ENCODE results near the gene CDHR4. TPM values are rescaled to one million over a fixed set of nuclear protein-coding genes. Genes with fewer than 3 reads are reported as not detected.

The CDHR4 gene
- total RNA-seq, 1 experiment from 2014 or later, result not detected

DNA sequence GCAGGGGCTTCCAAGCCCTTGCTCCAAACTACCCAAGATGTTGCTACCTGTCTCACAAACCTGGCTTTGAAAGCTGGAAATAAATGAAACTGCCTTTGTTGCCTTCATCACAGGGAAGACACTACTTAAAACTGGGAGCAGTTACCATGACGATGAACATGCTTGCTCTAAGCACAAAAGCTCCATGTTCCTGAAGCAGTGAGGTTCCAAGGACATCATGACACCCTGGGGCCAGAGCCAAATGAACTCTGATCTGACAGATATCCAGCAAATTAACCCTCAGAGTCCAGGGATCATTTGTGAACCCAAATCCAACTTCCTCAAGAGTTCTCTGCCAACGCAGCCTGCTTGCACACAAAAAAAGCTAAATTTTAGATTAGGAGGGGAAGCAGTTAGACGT is 46.0 kb upstream of the CDHR4 start:
- peaks cover 33 to 64% (median 57%) of the 10 kb centered on the region in 3 experiments; a peak in 6 of 7 replicates for H3K36me3 Mint-ChIP-seq (ENCODE audit: insufficient read depth in 1 of 3, low read depth in 3 of 3)
- Histone ChIP-seq H3K27ac (ENCODE audit: insufficient read length, low read depth, low read length) (no peak overlapping the region), H3K14ac (ENCODE audit: insufficient read depth, low read length) (no peak overlapping the region), H4K5ac (ENCODE audit: insufficient read length, low read depth, low read length) (no peak overlapping the region), H3K9ac (ENCODE audit: extremely low read depth, insufficient read length, low read length) (no peak overlapping the region), H3K4ac (ENCODE audit: low read depth, low read length) (no peak overlapping the region), H3K9me3 (ENCODE audit: control insufficient read depth, low read depth, low read length) (no peaks in the 10 kb centered on the region), H4K91ac (ENCODE audit: insufficient read length, low read depth, low read length) (no peak overlapping the region), H3K23ac (ENCODE audit: insufficient read length, low read depth, low read length) (no peak overlapping the region), H3K56ac (ENCODE audit: insufficient read length, low read depth, low read length) (no peak overlapping the region), H2BK20ac (ENCODE audit: low read depth, low read length, poor library complexity, severe bottlenecking) (no peak overlapping the region), H3K23me2 (ENCODE audit: insufficient read length, low read depth, low read length, poor library complexity, severe bottlenecking) (no peaks in the 10 kb centered on the region), H2BK15ac (ENCODE audit: low read depth, low read length) (no peak overlapping the region), H2BK5ac (ENCODE audit: insufficient read length, low read length) (no peak overlapping the region), H3K18ac (ENCODE audit: insufficient read length, low read depth, low read length) (no peak overlapping the region), H2BK120ac (ENCODE audit: low read depth, low read length, poor library complexity, severe bottlenecking) (no peak overlapping the region), H3K4me2 (ENCODE audit: insufficient read depth, insufficient read length, low read length) (no peak overlapping the region), H3K4me1 (ENCODE audit: insufficient read depth, low read length) (no peaks in the 10 kb centered on the region), H3T11ph (ENCODE audit: low read length) (no peak overlapping the region), H3K79me2 (ENCODE audit: insufficient read depth, low read length) (no peaks in the 10 kb centered on the region; the same call in 1 of the 2 replicates), H3K79me1 (ENCODE audit: insufficient read depth, low read depth, low read length, poor library complexity, severe bottlenecking) (no peaks in the 10 kb centered on the region), H3K27me3 (ENCODE audit: insufficient read depth, low read length) (no peaks in the 10 kb centered on the region), H4K20me1 (ENCODE audit: control insufficient read depth, insufficient read depth, insufficient read length) (no peaks in the 10 kb centered on the region), H2BK12ac (ENCODE audit: insufficient read length, low read depth, low read length) (no peak overlapping the region), H2AFZ (ENCODE audit: low read length) (no peak overlapping the region), H4K8ac (replicated peaks; ENCODE audit: insufficient read length, low read depth, low read length) (no peak overlapping the region), H2AK5ac (ENCODE audit: insufficient read length, low read length) (no peak overlapping the region)
- TF ChIP-seq, protein P1, sequence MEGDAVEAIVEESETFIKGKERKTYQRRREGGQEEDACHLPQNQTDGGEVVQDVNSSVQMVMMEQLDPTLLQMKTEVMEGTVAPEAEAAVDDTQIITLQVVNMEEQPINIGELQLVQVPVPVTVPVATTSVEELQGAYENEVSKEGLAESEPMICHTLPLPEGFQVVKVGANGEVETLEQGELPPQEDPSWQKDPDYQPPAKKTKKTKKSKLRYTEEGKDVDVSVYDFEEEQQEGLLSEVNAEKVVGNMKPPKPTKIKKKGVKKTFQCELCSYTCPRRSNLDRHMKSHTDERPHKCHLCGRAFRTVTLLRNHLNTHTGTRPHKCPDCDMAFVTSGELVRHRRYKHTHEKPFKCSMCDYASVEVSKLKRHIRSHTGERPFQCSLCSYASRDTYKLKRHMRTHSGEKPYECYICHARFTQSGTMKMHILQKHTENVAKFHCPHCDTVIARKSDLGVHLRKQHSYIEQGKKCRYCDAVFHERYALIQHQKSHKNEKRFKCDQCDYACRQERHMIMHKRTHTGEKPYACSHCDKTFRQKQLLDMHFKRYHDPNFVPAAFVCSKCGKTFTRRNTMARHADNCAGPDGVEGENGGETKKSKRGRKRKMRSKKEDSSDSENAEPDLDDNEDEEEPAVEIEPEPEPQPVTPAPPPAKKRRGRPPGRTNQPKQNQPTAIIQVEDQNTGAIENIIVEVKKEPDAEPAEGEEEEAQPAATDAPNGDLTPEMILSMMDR (conservative IDR thresholded peaks at IDR 0.05), result no peak
- H3K4me1 Mint-ChIP-seq, result peaks cover 13 to 17% of the 10 kb centered on the region in 2 experiments
- no peak overlapping the region for H3K4me3 Mint-ChIP-seq
- H3K9me3 Mint-ChIP-seq, result no peaks in the 10 kb centered on the region
- no peak for DNase-seq
- H3K27ac Mint-ChIP-seq, result no peak overlapping the region; a peak in 1 of 7 replicates
- H3K27me3 Mint-ChIP-seq (ENCODE audit: low read depth), result no peaks in the 10 kb centered on the region
- no CpG with 5 or more reads among the region's 3 CpGs for WGBS (ENCODE audit: extremely low coverage, insufficient read length, low lambda C conversion rate)

Measured in H9 (cell line).